Measurements from ENCODE around the gene OR9Q1.

Gene OR9Q1

GRCh38 chr11:58059007-58059350 is 35.3 kb downstream of the OR9Q1 start:
- H3K4me3 ChIP-seq (ENCODE audit: low read length), result no peak overlapping the region
- no peak for TF ChIP-seq ZNF274 (IDR thresholded peaks at IDR 0.05; ENCODE audit: low read depth, low read length)

GRCh38 chr11:58060535-58060934 is 36.9 kb downstream of the OR9Q1 start:
- no peak for TF ChIP-seq ZNF274 (IDR thresholded peaks at IDR 0.05; ENCODE audit: low read depth, low read length)

GRCh38 chr11:58060939-58061672 is 37.4 kb downstream of the OR9Q1 start:
- no peak for TF ChIP-seq ZNF274 (IDR thresholded peaks at IDR 0.05; ENCODE audit: low read depth, low read length)

More at GRCh38 chr11:58060535-58060934, 36.9 kb downstream of the OR9Q1 start:
- no peak overlapping the region for H3K4me3 ChIP-seq (ENCODE audit: low read length)

GRCh38 chr11:58061813-58062212 is 38.1 kb downstream of the OR9Q1 start:
- no peak overlapping the region for H3K4me3 ChIP-seq (ENCODE audit: low read length)
- no peak for TF ChIP-seq ZNF274 (IDR thresholded peaks at IDR 0.05; ENCODE audit: low read depth, low read length)

More at GRCh38 chr11:58060939-58061672, 37.4 kb downstream of the OR9Q1 start:
- H3K4me3 ChIP-seq (ENCODE audit: low read length), result no peak overlapping the region

DNA sequence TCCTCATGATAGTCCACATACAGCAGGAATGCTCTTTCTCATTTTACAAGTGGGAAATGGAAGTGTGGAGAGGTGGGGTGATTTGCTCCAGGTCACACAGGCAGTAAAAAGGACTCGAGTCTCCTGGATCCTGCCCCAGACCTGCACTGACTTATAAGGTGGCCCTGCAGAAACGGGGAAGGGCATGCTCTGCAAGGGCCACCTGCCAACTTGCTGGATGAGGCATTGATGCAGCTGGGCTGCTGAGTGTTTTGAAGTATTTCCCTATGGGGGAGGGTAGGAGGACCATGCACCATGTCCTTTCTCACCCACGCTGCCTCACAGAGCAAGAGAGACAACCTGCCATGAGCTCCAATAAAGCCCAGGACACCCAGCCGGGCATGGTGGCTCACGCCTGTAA is 44.0 kb downstream of the OR9Q1 start:
- no peak overlapping the region for H3K4me3 ChIP-seq (ENCODE audit: low read length)
- TF ChIP-seq ZNF274 (IDR thresholded peaks at IDR 0.05; ENCODE audit: low read depth, low read length), result no peak

DNA sequence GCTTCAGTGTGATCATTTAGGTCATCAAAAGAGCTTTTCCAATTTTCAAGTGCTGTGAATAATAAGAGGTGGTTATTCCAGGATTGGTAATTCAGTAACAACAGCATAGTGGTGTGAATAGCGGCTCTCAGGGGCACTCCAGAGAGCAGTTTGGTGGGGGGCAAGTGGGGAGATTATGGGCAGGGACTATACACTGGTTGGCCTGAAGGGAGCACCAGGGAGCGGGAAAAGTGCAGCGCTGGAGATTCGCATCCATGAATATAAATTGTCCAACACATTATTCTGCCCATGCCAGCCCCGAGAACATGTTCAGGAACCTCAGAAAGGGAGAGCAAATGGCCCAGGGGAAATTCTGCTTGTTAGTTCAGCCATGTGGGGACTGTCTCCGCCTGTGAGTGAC is 45.0 kb downstream of the OR9Q1 start:
- TF ChIP-seq ZNF274 (IDR thresholded peaks at IDR 0.05; ENCODE audit: low read depth, low read length), result no peak
- H3K4me3 ChIP-seq (ENCODE audit: low read length), result no peak overlapping the region

GRCh38 chr11:58070585-58070984 is 46.9 kb downstream of the OR9Q1 start:
- H3K4me3 ChIP-seq (ENCODE audit: low read length), result no peak overlapping the region
- no peak for TF ChIP-seq ZNF274 (IDR thresholded peaks at IDR 0.05; ENCODE audit: low read depth, low read length)

DNA sequence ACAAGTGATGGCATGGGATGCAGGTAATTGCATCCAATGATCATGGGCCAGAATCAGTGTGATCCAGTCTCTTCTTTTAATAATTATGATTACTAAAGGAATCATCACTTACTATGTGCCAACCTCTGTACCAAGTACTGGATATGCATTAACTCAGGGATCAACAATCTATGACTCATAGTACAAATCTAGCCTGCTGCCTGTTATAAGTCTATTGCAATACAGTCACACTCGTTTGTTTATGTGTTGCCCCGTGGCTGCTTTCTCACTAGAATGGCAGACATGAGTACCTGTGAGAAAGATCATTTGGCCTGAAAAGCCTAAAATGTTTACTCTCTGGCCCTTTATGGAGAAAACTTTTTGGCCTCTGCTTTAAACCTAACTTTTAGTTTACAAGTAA is 52.1 kb downstream of the OR9Q1 start:
- TF ChIP-seq ZNF274 (IDR thresholded peaks at IDR 0.05; ENCODE audit: low read depth, low read length), result no peak
- no peak overlapping the region for H3K4me3 ChIP-seq (ENCODE audit: low read length)

DNA sequence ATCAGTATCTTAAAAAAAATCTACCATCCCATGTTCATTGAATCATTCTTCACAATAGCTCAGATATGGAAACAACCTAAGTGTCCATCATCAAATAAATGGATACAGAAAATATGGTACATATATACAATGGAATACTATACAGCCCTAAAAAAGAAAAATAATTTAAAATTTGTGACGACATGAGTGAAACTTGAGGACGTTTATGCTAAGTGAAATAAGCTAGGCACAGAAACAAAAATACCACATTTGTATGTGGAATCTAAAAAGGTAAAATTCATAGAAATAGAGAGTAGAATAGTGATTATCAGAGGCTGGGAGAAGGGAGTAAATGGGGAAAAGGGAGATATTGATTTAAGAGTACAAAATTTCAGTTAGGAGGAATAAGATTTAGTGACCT is 62.8 kb downstream of the OR9Q1 start:
- H3K4me3 ChIP-seq (ENCODE audit: low read length), result no peak overlapping the region
- no peak for TF ChIP-seq ZNF274 (IDR thresholded peaks at IDR 0.05; ENCODE audit: low read depth, low read length)

- no peak for TF ChIP-seq ZNF274 (IDR thresholded peaks at IDR 0.05; ENCODE audit: low read depth, low read length)
- no peak overlapping the region for H3K4me3 ChIP-seq (ENCODE audit: low read length)
Observed at GRCh38 chr11:58097437-58097836, 73.8 kb downstream of the OR9Q1 start.

- TF ChIP-seq ZNF274 (IDR thresholded peaks at IDR 0.05; ENCODE audit: low read depth, low read length), result no peak
Observed at GRCh38 chr11:58121096-58121495, 97.4 kb downstream of the OR9Q1 start.

GRCh38 chr11:58125469-58125868 is 101.8 kb downstream of the OR9Q1 start, which contains the start of gene OR9I1:
TSS of gene OR9I1 (minus strand) at chr11:58125530. CDS start at chr11:58119444, 6,086 bp downstream.
- TF ChIP-seq ZNF274 (IDR thresholded peaks at IDR 0.05; ENCODE audit: low read depth, low read length), result no peak

More at GRCh38 chr11:58121096-58121495, 97.4 kb downstream of the OR9Q1 start:
- no peak overlapping the region for H3K4me3 ChIP-seq (ENCODE audit: low read length)

DNA sequence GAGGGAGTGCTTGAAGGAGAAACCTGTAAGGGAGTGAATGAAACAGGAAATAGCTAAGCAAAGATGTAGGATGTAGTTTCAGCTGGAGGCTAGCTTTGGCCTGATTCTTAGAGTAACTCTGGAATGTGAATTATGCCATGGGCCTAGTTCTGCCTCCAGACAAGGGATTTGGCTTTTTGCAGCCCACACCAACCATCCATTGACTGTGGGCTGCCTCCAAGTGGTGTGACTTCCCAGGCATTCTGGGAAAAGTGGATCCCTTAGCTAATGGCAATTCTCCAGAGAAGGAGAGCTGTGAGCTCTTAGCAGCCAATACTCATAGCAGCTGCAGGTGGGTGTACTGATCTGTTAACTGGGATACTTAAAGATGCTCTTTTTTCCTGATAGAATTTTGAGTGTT is 103.7 kb downstream of the OR9Q1 start:
- no peak for TF ChIP-seq ZNF274 (IDR thresholded peaks at IDR 0.05; ENCODE audit: low read depth, low read length)
- H3K4me3 ChIP-seq (ENCODE audit: low read length), result no peak overlapping the region

More at GRCh38 chr11:58125469-58125868, 101.8 kb downstream of the OR9Q1 start, which contains the start of gene OR9I1:
- no peak within 1 kb of the TSS for H3K4me3 ChIP-seq (ENCODE audit: low read length)

DNA sequence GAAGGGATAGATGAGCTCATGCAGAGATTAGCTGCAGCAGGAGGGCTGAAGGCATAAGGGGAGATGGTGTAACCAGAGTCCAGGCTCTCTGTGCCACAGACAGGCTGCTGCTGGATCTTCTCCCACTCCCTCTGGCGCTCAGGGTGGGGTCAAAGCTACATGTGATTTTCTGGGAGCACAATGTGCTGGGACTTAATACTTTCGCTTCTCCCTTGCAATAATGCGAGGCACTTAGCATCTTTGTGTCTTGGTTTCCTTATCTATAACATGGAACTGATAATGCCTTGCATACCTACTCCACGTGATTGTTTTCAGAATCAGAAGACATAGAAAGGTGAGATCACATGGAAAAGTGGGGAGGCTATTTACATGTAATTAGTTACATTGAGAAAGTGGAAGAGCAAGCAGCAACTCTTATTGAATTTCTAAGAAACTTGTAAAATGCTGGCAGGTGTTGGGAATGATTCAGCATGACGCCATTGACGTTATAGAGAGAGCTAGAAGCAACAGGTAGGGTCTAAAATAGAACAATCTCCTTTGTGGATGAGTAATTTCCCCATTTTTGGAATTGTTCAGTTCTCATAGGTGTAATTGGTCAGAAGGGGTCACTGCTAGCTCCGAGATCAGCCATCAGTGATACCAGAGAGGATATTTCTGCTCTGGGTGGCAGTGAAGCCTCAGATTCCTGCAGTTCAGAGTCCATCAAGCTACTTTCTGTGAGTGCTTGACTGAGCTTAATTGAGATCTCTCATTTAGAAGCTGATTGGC is 109.8 kb downstream of the OR9Q1 start:
- no peak overlapping the region for H3K4me3 ChIP-seq (ENCODE audit: low read length)
- no peak for TF ChIP-seq ZNF274 (IDR thresholded peaks at IDR 0.05; ENCODE audit: low read depth, low read length)

DNA sequence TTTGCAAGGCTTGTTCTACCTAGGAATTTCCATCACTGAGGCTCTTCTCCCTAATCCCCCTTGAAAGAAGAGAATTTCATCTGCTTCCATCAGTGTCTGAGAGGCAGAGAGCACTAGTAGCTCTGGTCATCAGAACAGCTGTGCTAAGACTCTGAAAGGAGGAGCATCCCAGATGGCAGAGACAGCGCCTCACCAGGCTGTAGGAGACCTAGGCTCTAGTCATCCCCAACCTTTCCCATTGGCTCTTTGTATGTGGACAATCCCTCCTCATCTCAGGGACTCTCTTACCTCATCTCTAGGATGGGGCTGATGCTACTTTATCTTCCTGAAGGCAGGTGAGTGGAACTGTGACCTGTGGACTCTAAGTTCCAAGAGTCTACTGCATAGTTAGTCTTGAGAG is 110.5 kb downstream of the OR9Q1 start:
- H3K4me3 ChIP-seq (ENCODE audit: low read length), result no peak overlapping the region
- no peak for TF ChIP-seq ZNF274 (IDR thresholded peaks at IDR 0.05; ENCODE audit: low read depth, low read length)
